HG02981 (cell line): Measurements from ENCODE around the gene PATJ.
A peak's percentile ranks its signal among the peaks of the same experiment; 100 is the strongest.

Experiments used
- ATAC-seq: cut with Tn5 transposase; IDR thresholded peaks from one replicate; pipeline ENCODE4 v1.9.1; 2021; ENCODE audit warnings: mild to moderate bottlenecking, moderate library complexity; ENCODE audit not compliant: unreplicated experiment

The PATJ gene

DNA sequence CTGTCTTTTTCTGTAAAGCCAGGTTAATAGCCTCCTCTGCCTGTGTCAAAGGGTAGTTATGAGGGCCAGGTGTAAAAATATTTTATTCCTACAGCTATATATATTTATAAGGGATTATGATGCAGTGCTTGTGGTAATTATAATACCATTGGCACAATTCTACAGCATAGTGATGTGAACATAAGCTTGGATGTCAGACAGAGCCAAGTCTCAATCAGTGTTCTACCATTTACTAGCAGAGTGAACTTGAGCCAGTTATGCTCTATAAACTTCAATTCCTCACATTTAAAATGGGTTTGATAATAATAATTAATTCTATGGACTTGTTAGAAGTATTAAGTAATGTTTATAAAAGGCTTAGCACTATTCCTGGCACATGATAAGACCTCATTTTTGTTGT is 300.9 kb downstream of the PATJ start:
- ATAC-seq = no peak

DNA sequence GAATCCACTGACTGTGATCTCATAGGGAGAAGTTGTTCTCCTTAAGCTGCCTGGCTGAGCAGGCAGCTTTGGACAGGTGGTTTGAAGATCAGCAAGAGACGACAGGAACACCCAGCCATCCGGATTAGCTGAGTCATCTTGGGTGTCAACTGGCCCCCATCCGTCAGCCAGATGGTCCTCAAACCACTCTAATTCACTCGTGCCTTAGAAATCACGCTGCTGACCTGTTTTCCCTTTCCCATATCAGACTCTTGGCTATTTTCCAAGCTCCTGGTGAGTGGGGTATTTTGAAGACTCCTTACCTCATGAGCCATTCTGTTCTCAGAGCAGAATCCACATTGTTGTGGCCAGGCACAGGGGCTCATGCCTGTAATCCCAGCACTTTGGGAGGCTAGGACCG is 303.3 kb downstream of the PATJ start:
- no peak for ATAC-seq

DNA sequence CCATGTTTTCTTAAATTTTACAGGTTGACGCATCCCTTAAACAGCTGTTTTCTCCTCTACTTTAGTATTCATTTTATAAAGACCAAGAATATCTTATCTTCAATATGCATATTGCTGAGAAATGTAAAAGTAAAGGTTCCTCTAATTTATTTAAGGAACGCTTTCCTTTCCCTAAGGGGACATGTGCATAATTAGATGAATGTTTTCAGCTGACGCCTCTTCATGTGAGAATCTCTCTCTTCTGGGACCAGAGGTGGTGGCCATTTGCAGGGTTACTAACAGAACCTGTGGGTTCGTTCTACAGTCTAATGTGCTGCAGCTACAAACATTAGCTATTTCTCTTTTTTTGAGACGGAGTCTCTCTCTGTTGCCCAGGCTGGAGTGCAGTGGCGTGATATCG is 304.6 kb downstream of the PATJ start:
- no peak for ATAC-seq

DNA sequence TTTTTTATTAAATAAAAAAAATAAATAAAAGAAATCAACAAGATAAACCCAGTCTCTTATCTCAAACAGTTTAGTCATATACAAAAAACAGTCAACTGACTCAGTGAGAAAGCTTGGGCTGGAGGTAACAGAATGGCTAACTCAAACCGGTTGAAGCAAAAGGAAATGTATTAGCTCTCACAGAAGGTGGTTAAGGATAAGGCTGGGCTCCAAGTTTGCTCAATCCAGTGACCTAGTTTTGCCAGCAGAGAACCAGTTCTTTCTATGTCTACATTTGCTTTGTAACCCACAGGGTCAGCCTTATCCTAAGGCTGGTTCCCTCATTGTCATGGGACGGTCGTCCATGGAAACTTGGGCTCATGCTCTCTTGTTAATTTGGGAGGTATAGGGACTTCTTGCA is 307.9 kb downstream of the PATJ start:
- no peak for ATAC-seq

DNA sequence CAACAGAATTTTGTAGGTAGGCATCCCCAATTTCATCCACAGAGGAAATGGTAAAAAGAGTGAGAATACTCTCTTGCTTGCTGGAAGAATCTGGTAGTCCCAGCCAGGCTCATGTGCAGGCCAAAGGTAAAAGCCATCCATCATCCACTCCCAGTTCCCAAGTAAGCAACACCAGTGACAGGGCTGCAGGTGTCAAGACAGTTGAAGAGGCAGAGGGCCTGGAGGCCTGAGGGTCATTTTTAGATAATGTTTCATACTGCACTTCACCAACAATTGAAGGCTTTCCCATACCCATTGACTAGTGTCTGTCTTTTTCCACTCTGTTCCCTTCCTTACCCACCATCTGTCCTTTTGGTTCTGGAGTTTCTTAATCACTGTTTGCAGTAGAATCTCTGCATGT is 310.7 kb downstream of the PATJ start:
- ATAC-seq = no peak

DNA sequence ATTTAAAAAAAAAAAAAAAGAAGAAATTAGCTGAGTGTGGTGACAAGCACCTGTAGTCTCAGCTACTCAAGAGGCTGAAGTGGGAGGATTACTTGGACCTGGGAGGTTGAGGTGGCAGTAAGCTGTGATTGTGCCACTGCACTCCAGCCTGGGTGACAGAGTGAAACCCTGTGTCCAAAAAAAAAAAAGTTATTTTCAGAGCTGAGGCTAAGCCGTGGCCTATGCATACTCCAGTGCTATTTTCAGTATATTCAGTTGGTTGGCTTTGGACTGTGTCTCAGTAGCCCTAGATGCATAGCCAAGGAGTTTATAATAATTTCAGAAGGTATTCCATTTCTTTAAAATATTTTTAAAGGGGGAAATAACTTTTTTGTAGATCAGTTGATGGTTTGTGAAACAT is 311.9 kb downstream of the PATJ start:
- ATAC-seq = no peak

DNA sequence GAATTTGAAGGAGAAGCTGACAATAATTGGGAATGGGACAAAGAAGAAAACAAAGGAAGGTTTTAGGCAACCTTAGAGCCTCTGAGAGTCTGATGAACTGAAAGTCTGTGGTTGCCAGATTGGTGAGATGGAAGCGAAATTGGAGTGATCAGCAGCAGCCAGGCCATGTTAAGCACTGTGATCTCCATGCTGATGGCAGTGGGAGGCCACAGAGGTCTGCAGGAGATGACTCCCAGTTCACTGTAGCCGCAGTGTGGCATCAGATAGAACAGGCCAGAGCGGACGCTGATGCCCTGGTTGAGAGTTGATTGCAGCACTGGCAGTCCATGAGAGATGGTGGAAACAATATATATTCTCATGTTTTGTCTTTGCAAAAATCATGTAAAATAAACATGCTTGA is 314.9 kb downstream of the PATJ start:
- no peak for ATAC-seq

DNA sequence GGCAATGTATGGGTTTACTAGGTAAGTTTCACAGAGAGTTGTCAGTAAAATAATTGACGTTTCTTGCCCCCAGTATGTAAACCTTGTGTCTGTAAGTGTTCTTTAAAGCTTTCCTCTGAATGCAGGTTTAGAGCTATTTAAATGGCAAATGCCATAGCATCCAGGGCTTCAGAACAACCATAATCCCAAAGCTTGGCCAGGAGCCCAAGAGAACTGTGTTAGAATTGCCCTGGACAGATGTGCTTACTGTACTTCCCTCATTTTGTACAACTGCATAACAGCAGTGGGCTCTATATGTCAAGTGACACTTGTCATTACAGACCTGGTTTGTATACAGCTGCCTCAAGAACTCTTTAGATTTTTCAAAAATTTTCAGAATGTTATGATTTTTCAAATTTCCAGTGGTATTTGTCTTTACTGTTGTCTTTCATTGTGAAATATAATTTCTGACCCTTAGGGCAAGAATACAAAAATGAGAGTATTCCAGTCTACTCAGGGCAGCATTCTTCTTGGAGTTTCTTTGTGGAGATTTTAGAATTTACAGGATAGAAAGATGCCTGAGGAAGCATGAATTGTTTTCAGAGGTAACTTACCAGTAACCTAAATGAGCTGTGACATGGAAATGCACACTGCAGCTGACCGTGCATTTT is 315.5 kb downstream of the PATJ start:
- ATAC-seq = no peak

DNA sequence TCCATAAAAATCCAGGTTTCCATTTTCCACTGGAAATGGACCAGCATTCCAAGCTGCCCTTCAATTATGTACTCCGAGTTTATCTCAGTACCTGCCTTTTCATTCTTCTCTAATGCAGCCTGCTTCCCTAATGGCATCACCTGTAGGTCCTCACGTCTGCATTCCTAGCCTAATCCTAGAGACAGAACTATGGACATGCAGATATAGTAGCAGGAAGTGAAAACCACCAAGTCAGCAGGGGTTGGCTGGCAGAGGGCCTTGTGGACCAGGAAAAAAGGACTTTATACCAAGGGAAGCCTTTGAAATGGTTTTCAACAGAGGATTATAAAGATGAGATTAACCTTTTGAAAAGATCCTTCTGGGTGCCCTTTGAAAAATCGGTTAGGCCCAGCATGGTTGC is 316.7 kb downstream of the PATJ start:
- ATAC-seq = no peak

DNA sequence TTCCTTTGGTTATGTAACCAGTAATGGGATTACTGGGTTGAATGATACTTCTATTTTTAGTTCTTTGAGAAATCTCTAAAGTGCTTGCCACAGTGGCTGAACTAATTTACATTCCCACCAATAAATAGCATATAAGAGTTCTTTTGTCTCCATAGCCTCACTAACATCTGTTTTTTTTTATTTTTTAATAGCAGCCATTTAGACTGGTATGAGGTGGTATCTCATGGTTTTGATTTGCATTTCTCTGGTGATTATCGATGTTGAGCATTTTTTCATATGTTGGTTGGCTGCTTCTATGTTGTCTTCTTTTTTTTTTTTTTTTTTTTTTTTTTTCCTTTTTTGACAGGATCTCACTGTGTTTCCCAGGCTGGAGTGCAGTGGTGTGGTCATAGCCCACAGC is 319.8 kb downstream of the PATJ start:
- no peak for ATAC-seq

DNA sequence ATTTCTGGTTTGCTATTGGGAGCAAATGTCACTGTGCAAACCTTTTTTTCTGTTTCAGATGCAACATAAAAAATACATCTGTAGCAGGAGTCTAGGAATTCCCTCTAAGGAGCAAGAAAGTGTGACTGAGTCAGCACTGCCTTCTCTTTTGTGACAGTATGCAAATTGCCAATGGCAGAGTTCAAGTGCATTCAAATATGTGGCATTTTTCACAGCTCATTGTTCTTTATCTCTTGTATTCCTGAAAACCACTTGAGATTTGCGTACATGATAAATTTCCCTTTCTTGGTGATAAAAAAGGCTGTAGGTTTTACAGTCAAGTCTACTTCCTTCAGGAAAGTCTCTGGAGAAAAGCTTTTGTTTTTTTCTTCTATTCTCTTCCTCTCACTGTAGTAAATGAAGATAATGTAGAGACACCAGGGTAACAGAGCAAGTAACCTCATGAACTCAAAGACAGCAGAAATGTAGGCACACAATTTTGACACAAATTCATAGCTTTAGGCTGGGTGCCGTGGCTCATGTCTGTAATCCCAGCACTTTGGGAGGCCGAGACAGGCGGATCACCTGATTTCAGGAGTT is 322.6 kb downstream of the PATJ start:
- no peak for ATAC-seq

DNA sequence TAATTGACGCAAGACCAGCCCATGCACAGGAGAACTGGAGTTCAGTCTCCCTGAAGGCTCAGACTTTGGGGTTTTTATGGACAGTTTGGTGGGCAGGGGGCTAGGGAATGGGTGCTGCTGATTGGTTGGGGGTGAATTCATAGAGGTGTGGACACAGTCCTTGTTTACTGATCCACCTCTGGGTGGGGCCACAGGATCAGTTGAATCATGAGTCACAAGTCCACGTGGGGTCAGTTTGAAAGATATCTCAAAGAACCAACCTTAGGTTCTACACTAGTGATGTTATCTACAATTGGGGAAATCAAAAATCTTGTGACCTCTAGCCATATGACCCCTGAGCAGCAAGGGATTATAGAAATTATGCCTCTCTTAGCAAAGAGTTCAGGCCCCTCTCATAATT is 324.4 kb downstream of the PATJ start:
- ATAC-seq = no peak

DNA sequence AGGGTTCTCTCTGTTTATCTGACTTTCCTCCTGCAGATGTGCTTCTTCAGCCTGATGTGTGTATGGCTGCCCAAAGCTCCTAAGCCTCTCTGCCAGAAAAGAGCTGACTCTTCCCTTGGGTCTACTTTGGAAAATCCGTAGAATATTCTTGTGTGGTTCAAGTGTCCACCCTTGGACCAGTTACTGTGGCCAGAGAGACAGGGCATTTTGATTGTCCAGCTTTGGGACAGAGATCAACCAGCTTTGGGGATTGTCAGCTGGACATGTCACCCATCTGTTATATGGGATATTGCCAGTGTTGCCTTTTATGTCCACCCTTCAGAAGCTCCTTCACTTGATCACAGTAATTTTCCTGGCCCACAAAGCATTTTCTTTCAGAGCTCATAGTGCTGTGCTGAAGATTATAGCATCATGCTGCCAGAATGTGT is 326.1 kb downstream of the PATJ start:
- no peak for ATAC-seq

DNA sequence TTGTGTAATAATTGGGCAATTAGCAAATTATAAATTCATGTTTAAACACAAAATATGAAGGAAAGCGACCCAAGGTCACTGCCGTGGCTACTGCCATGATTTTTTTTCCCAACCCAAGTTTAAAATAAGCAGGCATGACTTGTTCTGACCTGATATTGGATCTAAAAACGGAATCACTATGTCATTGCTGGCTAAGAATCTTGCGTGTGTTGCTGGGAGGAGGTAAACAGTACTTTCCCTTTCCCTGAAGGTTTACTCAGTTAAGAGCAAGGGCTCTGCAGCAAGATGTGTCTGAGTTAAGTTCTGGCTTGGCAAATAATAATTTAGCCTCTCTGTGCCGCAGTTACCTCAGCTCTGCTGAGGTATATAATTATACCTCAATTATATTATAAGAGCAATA is 326.7 kb downstream of the PATJ start:
- no peak for ATAC-seq

DNA sequence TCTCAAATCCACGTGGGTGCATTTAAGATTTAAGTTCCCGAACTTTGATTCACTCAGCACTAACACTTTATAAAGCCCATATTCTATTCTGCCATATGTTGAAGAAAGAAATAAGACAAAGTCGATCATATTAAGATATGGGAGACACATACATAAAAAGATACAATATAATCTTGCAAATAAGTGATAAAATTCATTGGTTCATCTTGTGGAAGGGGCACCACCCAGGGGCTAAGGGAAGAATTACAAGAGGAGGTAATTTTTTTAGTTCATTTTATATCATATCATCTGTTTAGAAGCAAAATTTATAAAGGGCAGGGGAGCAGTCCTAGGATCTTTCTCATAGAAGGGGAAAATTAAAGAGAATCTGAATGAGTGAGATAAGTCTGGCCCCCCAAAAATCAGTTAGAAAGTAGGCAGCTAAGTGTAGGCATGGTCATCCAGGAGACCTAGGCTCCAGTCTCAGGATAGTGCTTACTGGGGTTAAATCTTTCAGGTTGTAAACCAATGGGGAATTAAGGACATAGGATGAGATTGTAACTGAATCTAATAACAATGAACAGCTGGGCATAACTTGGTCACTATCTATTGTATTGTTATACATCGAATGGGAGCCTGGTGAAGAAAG is 328.2 kb downstream of the PATJ start:
- peak; percentile 53 for ATAC-seq

DNA sequence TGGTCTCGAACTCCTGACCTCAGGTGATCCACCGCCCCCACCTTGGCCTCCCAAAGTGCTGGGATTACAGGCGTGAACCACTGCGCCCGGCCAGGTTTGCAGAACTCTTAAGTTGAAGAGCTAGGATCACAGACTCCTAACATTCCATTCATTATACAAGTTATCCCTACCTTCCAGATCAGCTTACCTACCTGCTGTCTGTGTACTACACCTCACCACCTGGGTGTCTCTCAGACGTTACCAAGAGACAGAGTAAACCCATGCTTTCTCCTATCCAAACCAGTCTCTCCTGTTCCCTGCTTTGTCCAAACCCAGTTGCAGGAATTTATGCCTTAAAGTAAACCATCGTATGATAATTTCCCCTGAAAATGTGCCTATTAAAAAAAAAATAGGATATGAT is 329.4 kb downstream of the PATJ start:
- no peak for ATAC-seq

DNA sequence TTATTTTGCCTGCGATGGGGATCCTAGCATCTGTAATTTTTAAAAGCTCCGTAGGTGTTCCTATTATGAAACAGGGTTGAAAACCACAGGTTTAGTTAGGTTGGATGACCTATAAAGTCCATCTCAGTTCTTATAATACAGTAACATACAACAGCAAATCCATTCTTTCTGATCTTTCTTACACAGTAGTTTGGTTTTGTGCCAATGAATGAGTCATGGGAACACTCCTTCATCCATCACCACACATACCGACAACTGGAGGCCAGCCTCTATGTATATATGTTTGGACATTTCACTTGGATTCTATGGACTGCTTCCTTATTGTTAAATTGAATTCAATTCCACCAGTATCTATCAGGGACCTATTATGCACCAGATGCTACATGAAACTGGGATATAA is 334.0 kb downstream of the PATJ start:
- no peak for ATAC-seq

DNA sequence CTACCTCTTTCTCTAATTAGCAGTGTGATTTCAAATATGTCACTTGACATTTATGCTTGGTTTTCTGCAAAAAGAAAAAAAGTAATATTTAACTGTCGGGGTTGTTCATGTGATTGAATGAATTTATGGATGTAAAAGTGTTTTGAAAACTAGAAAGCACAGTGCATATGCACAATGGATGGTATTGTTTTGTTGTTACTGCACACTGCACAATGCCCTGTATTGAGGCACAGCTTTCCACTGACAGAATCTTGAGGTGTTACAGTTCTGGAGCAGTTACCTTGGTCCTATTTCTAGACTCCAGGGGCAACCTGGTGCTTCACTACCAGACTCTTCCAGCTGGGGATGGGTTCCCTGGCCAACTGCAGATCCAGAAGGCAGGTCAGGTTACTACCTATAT is 335.5 kb downstream of the PATJ start:
- ATAC-seq = no peak

DNA sequence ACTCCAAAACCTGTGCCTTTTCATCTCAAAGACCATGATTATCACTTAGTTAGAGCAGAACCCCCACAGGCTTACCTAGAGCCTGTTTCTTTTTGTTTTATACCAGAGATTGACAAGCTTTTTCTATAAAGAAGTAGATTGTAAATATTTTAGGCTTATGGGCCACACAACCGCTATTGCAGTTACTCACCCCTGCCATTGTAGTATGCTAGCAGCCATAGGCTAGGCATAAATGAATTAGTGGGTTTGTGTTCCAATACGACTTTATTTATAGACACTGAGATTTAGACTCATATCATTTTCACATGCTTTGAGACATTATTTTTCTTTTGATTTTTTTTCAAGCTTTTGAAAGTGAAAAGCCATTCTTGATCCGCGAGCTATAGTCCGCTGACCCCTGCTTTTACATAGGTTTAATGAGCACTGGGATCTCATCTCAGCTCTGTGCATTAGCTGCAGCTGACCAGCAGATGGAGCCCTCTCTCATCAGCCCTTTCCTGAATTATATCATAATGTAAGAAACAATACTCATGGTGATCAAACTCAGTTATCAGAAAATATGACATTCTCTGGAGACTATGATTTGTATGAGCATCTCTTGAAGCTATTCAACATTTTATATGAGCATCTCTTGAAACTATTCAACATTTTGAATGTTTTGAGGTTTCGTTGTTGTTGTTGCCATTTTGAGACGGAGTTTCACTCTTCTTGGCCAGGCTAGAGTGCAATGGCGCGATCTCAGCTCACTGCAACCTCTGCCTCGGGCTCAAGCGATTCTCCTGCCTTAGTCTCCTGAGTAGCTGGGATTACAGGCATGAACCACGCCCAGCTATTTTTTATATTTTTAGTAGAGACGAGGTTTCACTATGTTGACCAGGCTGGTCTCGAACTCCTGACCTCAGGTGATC is 340.4 kb downstream of the PATJ start:
- peak; percentile 78 for ATAC-seq

DNA sequence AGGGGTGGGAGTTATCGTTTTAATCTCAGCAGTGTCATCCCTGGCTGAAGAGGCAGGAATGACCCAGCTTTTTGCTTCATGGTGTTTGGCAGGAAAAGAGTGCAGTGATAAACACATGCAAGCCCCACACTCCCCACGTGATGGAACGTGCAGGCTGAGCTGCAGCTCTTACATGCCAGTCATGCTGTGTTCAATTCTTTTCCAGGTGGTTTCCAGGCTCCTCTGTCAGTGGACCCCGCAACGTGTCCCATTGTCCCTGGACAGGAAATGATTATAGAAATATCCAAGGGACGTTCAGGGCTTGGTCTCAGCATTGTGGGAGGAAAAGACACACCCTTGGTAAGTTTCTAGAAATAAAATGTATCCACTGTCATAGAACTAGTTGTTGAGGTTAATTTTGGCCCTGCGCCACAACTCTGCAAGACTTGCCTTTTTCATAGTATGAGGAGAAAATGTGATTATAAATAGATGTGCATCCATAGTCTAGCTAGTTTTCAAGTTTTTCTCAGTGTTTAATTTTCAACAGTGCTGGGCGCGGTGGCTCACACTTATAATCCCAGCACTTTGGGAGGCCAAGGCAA is 342.1 kb downstream of the PATJ start:
- no peak for ATAC-seq

DNA sequence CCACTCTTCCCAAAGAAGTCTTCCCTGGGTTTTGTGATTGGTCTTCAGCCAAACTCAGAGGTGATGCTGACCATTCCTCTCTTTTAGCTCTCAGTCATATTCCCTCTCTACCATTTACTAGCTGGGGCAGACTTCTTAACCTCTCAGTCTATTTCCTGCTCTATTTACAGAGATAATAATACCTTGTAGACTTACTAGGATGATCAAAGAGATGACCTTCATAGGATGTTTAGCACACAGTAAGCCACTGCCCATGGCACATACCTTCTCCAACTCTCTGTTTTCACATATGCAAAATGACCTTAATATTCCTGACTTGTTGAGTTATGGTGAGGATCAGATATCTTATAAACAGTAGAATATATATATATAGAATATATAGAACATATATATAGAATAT is 346.2 kb downstream of the PATJ start:
- no peak for ATAC-seq
